ENCODE results near the gene C22orf42.
"Not testable (repeated sequence)": the region's sequence is repeated elsewhere in the genome, so short reads cannot be mapped to it uniquely, and the experiment has no call there.

- TF ChIP-seq CTCF (conservative IDR thresholded peaks at IDR 0.05; ENCODE audit: low read depth, low read length); EZH2 (IDR thresholded peaks at IDR 0.05; ENCODE audit: borderline replicate concordance, low read depth, low read length, poor library complexity, severe bottlenecking): not testable (repeated sequence)
Observed at GRCh38 chr22:32160411-32160810, 1.3 kb upstream of the C22orf42 start.
